NCI-H2107 treated with DMSO at 0.1 percent for 48 hours (cell line): Measurements from ENCODE around the gene ANTXR1.
A peak's percentile ranks its signal among the peaks of the same experiment; 100 is the strongest.

Source experiments
- DNase-seq: peaks from one replicate; lab custom pipeline; 2025; ENCODE audit not compliant: unreplicated experiment; lab: John Stamatoyannopoulos, UW

Gene ANTXR1

GRCh38 chr2:69003731-69004130, 9.2 kb upstream of the ANTXR1 start:
- DNase-seq: no peak

GRCh38 chr2:69007169-69007568, 5.8 kb upstream of the ANTXR1 start:
- DNase-seq: no peak

- DNase-seq: no peak
These were observed 5.4 kb upstream of the ANTXR1 start for GRCh38 chr2:69007603-69008002.

DNA sequence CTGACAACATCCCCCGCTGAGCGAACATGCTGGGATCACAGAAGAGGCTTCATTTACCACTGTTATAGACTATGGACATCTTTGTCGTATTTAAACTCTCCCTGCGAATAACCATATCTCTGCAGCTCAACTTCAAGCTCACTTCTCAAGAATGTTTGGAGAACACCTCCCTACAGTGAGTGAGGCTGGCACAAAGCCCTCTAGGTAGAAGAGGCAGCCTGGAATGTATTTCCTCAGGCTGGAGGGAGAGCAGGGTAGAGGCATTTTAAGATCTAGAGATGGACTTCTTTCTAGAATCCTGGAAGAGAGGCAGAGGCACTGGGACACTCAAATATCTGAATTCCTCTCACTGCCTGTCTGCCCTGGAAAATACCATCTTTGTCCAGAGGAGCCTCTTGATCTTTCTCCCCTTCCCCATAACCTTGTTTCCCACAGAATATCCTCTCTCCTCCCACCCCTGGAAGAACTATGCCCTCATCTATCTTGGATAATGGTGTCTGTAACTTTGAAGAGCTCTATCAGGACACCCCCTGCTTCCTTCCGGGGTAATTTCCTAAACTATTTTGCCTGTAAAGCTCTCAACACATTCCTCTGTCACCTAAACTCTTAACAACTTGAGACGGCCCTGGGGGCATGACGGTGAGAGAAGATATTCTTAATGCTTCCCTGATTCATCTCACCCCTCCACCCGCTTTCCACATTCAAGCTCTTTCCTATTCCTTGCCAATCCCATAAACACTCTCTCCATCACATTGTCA, 2.4 kb upstream of the ANTXR1 start:
- no peak for DNase-seq

DNA sequence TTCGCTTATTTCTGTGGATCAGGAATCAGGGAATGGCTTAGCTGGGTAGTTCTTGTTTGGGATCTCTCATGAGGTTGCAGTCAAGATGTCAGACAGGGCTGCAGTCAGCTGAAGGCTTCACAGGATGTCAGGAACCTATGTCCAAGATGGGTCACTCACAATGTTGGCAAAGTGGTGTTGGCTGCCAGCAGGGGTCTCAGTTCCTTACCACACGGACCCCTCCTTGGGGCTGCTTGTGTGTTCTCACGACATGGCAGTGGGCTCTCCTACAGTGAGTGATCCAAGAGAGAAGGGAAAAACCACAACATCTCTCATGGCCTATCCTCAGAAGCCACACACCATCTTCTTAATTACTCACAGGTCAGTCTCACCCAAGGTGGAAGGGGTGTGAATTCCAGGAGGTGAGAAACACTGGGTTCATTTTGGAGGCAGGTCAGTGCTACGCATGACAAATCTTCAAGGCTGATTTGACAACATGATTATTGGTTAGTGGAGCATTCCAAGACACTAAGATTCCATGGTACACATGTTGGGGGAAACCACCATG, 1.3 kb upstream of the ANTXR1 start:
- DNase-seq: no peak

- peak; percentile 61 for DNase-seq
These were observed 453 bp upstream of the ANTXR1 start for GRCh38 chr2:69012310-69013141.

DNA sequence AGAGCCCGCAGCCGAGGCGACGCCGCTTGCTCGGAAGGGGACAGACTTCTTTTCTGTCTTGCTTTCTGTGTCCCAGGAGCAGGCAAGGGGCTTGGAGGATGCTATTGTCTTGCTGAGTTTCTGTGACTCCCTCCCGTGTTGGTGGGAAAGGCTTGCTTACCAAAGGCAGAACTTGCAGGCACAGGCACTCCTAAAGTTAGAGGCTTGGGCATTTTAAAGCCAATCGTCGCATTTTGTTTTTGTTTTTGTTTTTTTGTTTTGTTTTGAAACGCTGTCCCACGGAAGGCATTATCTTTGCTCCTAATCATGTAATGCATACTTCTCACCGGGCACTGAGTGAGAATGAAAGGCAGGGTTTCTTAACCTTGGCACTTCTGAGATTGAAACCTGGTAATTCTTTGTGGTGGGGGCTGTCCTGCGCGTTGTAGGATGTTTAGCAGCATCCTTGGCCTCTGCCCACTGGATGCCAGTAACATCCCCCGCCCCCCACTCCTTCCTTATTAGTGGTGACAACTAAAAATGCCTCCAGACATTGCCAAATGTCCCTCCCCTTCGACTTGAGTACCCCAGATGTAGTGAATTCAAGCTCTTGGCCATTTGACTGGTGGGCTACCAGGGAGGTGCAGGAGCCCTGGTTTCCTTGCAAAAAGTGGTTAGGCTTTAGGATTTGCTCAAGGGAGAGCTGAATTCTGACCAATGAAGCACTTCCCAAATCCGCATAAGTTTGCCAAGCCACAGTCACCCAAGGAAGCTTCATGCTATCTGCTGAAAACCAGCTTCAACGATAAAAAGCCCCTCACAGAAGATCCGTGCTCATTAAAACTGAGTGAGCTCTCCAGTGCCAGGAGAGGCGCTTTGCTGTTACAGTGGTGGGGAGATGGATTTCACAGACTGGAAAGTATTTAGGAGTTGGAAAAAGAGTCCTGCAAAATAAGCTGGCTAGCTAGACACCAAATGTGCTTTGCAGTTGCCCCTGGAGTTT, 1.2 kb downstream of the ANTXR1 start:
- no peak for DNase-seq

DNA sequence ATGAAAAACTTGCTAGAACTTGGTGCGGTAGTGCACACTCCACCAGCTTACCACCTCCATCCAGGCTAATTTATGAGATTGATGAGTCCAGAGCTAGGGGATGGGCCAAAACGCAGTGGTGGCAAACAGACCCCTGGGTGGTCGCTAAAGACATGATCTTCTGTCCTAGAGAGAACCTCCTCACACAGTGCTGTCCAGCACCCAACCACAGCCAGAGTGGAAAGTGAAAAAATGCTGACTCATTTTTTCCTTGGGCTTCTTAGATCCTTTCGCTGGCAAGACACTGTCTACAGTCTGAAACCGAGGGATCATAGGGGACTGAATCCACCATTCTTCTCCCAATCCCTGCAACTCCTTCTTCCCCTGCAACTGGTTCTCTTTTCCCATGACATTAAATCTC, 4.1 kb downstream of the ANTXR1 start:
- DNase-seq: no peak

- DNase-seq: no peak
These were observed 4.9 kb downstream of the ANTXR1 start for GRCh38 chr2:69017835-69018234.

DNA sequence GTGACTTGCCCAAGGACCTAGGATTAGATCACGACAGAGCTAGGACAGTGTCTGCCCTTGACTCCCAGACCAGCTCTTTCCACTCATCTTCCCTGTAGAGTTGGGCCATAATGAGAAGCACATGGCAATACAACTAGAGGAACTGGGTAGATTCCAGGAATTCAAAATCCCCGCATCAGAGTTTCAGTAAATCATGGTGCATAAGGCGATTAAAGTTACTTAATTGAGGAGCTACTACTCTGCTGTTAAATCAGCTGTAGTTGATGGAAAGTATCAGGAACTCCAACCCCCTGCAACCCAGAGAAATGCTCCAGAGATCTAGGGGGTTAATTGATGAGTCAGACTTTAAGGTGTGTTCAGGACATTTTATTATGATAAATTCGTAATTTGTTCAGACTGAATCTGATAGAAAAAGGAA, 5.7 kb downstream of the ANTXR1 start:
- DNase-seq: no peak

DNA sequence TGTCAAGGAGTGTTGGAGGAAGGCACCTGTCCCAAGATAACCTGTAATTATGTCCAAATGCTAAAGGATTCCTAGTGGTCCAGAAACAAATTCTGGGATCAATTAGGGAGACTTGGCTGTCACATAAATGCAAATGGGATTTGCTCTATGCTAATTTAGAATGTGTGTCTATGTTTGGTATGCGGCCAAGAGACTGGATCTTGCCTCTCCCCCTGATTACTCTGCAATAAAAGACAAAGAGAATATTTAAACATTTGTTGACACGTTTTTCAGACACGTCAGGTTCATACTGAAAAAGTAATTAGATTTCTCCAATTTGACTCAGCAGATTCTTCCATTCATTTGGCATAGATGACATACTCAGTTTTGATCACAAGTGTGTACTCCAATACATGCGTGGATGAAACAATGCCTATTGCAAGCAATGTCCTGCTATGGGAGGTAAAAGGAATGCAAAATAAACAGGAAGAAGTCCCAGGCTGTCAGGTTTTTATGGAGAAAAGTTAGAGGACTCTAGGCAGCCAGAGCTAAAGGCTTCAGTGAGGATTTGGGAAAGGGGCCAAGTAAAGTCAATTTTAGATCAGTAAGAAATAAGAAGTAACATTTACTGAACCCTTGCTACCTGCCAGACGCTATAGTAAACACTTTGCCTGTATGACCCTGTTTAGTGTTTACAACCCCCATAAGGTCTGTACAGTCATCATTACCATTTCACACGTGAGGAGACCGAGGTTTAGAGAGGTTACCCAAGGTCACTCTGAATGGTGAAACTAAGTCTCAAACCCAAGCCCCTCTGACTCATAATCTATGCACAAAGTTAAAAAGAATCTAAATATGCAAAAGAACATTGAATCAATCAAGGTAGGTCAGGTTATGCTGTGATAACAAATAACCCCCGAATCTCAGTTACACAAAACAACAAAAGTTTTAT, 7.8 kb downstream of the ANTXR1 start:
- DNase-seq: no peak

- no peak for DNase-seq
These were observed 8.7 kb downstream of the ANTXR1 start for GRCh38 chr2:69021727-69022126.

DNA sequence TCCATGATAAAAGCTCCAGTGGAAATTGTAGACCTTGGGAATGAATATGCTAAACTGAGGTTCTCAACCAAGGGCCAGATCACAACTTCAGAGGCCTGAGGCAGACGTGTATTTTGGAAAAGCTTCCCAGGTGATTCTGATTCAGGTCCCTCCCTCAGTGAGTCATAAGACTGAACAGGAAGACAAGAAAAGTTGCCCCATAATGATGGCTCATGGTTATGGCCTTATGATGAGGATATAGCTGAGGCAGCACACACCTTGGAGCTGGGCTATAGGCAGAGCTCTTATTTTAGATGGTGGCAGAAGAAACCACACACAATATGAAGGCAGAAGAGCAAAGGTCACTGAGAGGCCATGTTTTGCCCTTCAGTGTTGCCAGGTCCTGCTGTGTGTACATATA, 9.6 kb downstream of the ANTXR1 start:
- no peak for DNase-seq

DNA sequence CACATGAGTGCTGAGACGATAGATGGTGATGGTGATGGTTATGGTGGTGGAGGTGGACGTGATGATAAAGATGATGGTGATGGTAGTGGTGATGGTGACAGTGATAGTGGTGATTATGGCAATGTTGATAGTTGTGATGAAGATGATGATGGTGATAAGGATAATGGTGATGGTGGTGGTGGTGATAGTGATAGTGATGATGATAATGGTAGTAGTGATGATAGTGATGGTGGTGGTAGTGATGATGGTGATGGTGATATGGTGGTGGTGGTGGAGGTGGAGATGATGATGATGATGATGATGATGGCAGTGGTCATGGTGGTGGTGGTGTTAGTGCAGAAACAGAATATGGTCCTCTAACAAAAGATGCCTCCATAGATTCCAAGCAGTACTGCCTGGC, 10.3 kb downstream of the ANTXR1 start:
- DNase-seq: no peak

DNA sequence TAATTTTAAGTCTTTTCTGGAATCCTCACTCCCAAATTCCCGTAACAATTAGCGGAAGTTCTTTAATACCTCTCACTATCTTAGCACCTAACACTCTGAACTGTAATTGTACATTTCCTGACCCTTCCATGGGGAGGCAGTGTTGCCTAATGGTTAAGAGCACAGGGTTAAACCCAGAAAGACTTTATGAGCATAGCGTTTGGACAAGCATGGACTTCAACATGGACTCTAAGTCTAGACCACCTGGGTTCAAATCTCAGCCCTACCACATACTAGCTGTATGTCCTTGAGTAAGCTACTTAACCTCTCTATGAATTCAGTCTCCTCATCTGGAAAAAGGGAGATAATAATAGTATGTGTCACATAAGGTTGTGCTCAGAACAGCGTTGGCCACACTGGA, 13.0 kb downstream of the ANTXR1 start:
- peak; percentile 55 for DNase-seq

GRCh38 chr2:69026691-69027459, 13.9 kb downstream of the ANTXR1 start:
- no peak for DNase-seq

DNA sequence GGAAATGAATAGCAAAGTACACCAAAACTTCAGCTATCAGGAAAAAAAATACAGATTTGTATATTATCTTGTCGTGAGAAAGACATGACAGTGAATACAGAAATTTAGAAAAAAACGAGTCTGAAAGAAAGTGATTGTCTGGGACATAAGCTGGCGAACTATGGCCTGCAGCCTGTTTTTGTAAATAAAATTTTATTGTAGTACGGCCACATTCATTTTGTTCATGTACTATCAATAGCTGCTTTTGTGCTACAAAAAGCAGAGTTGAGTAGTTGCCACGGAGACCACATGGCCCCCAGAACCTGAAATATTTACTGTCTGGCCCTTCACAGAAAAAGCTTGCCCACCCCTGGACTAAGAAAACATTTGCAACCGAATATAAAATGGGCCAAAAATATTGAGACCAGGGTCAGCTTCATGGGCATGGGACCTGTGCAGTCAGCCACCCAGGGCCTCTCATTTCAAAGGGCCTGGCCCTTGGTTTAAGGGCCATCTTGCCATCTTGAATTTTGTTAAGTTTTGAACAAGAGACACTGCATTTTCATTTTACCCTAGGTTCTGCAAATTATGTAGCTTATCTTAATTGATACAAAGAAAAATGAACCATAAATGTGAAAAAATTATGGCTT, 17.9 kb downstream of the ANTXR1 start:
- no peak for DNase-seq

DNA sequence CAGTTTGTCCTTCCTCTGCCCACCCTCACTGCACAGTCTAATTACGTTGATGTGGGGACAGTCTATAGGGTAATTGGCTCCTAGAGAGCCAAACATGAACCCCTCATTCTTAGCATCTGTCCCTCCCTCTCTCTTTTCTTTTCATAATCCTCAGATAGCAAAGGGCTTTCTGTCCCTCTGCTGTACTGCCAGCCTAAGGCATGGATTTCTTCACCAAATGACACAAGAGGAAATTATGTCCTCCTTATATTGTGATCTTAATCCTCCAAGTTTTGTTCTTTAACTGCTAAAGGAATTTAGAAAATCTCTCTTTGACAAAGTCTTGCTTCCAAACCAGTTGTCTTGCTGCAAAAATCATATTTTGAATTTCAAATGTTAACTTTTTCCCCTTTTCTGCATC, 18.5 kb downstream of the ANTXR1 start:
- DNase-seq: no peak

DNA sequence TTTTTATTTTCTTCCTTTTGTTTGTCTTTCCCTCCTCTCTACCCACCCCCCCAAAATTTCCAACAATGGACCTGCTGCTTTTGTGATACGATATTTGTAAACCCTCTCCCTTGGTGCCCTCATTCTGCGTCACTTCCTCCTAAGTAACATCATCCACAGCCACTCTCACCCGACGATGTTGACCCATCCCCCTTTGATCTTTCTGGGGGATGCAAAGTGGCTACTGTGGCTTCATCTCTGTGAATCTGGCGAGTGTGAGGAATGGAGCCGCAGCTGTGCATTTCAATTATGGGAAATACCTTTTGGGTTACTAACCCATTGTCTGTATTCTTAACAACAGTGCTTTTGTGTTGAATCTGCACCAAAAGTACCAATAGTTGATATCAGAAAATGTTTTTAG, 19.4 kb downstream of the ANTXR1 start:
- DNase-seq: no peak
